ENCODE measurements around the gene DYRK2.

DYRK2 gene

GRCh38 chr12:67647181-67647798, 1.3 kb upstream of the DYRK2 start:
- H3K27me3 ChIP-seq (ENCODE audit: control insufficient read depth, insufficient read depth, low read length) = peaks cover 12% of the 10 kb centered on the region
- peak overlapping the region; percentile 94 for H3K4me3 ChIP-seq (ENCODE audit: low read length)
- peaks cover 2% of the 10 kb centered on the region for H3K36me3 ChIP-seq (ENCODE audit: control insufficient read depth, low read depth, low read length)
- H3K27ac ChIP-seq (ENCODE audit: low read length) = peak overlapping the region; percentile 36
- H3K9me3 ChIP-seq (ENCODE audit: control insufficient read depth, low read depth, low read length) = no peaks in the 10 kb centered on the region
- peaks cover 22% of the 10 kb centered on the region for H3K4me1 ChIP-seq (ENCODE audit: control insufficient read depth, low read depth, low read length)
- peak overlapping the region; percentile 91 for H3K9ac ChIP-seq (ENCODE audit: low read length)

GRCh38 chr12:67647799-67648520, 585 bp upstream of the DYRK2 start:
- Histone ChIP-seq H3K4me1 (ENCODE audit: control insufficient read depth, low read depth, low read length) (peaks cover 22% of the 10 kb centered on the region), H3K4me3 (ENCODE audit: low read length) (peak overlapping the region; percentile 94), H3K27me3 (ENCODE audit: control insufficient read depth, insufficient read depth, low read length) (peaks cover 12% of the 10 kb centered on the region), H3K27ac (ENCODE audit: low read length) (peak overlapping the region; percentile 64), H3K9ac (ENCODE audit: low read length) (peak overlapping the region; percentile 91), H3K9me3 (ENCODE audit: control insufficient read depth, low read depth, low read length) (no peaks in the 10 kb centered on the region), H3K36me3 (ENCODE audit: control insufficient read depth, low read depth, low read length) (peaks cover 2% of the 10 kb centered on the region)

GRCh38 chr12:67649261-67649569, 670 bp downstream of the DYRK2 start:
- Histone ChIP-seq H3K4me3 (ENCODE audit: low read length) (peak overlapping the region; percentile 90), H3K27ac (ENCODE audit: low read length) (no peak overlapping the region), H3K4me1 (ENCODE audit: control insufficient read depth, low read depth, low read length) (peaks cover 22% of the 10 kb centered on the region), H3K27me3 (ENCODE audit: control insufficient read depth, insufficient read depth, low read length) (peaks cover 12% of the 10 kb centered on the region), H3K9me3 (ENCODE audit: control insufficient read depth, low read depth, low read length) (no peaks in the 10 kb centered on the region), H3K36me3 (ENCODE audit: control insufficient read depth, low read depth, low read length) (peaks cover 7% of the 10 kb centered on the region), H3K9ac (ENCODE audit: low read length) (peak overlapping the region; percentile 88)

- peaks cover 12% of the 10 kb centered on the region for H3K27me3 ChIP-seq (ENCODE audit: control insufficient read depth, insufficient read depth, low read length)
- peak overlapping the region; percentile 88 for H3K9ac ChIP-seq (ENCODE audit: low read length)
- peaks cover 7% of the 10 kb centered on the region for H3K36me3 ChIP-seq (ENCODE audit: control insufficient read depth, low read depth, low read length)
- H3K4me3 ChIP-seq (ENCODE audit: low read length) = peak overlapping the region; percentile 90
- H3K27ac ChIP-seq (ENCODE audit: low read length) = no peak overlapping the region
- no peaks in the 10 kb centered on the region for H3K9me3 ChIP-seq (ENCODE audit: control insufficient read depth, low read depth, low read length)
- peaks cover 22% of the 10 kb centered on the region for H3K4me1 ChIP-seq (ENCODE audit: control insufficient read depth, low read depth, low read length)
Measured at GRCh38 chr12:67649570-67650387, 1.2 kb downstream of the DYRK2 start.

GRCh38 chr12:67650388-67651131, 2.0 kb downstream of the DYRK2 start:
- H3K27ac ChIP-seq (ENCODE audit: low read length) = no peak overlapping the region

GRCh38 chr12:67651132-67651695, 2.7 kb downstream of the DYRK2 start:
- no peak overlapping the region for H3K27ac ChIP-seq (ENCODE audit: low read length)
- H3K9ac ChIP-seq (ENCODE audit: low read length) = peak overlapping the region; percentile 13

More at GRCh38 chr12:67650388-67651131, 2.0 kb downstream of the DYRK2 start:
- Histone ChIP-seq H3K9ac (ENCODE audit: low read length) (peak overlapping the region; percentile 88), H3K36me3 (ENCODE audit: control insufficient read depth, low read depth, low read length) (peaks cover 7% of the 10 kb centered on the region), H3K9me3 (ENCODE audit: control insufficient read depth, low read depth, low read length) (no peaks in the 10 kb centered on the region), H3K4me1 (ENCODE audit: control insufficient read depth, low read depth, low read length) (peaks cover 22% of the 10 kb centered on the region), H3K27me3 (ENCODE audit: control insufficient read depth, insufficient read depth, low read length) (peaks cover 12% of the 10 kb centered on the region), H3K4me3 (ENCODE audit: low read length) (peak overlapping the region; percentile 90)

GRCh38 chr12:67655829-67656228, 7.3 kb downstream of the DYRK2 start:
- H3K36me3 ChIP-seq (ENCODE audit: control insufficient read depth, low read depth, low read length) = peaks cover 42% of the 10 kb centered on the region
- no peak overlapping the region for H3K9ac ChIP-seq (ENCODE audit: low read length)
- no peaks in the 10 kb centered on the region for H3K27me3 ChIP-seq (ENCODE audit: control insufficient read depth, insufficient read depth, low read length)
- peaks cover 9% of the 10 kb centered on the region for H3K4me1 ChIP-seq (ENCODE audit: control insufficient read depth, low read depth, low read length)
- no peak overlapping the region for H3K27ac ChIP-seq (ENCODE audit: low read length)
- no peak overlapping the region for H3K4me3 ChIP-seq (ENCODE audit: low read length)
- no peaks in the 10 kb centered on the region for H3K9me3 ChIP-seq (ENCODE audit: control insufficient read depth, low read depth, low read length)

More at GRCh38 chr12:67651132-67651695, 2.7 kb downstream of the DYRK2 start:
- H3K36me3 ChIP-seq (ENCODE audit: control insufficient read depth, low read depth, low read length) = peaks cover 7% of the 10 kb centered on the region
- peak overlapping the region; percentile 90 for H3K4me3 ChIP-seq (ENCODE audit: low read length)
- no peaks in the 10 kb centered on the region for H3K9me3 ChIP-seq (ENCODE audit: control insufficient read depth, low read depth, low read length)
- H3K4me1 ChIP-seq (ENCODE audit: control insufficient read depth, low read depth, low read length) = peaks cover 22% of the 10 kb centered on the region
- H3K27me3 ChIP-seq (ENCODE audit: control insufficient read depth, insufficient read depth, low read length) = peaks cover 12% of the 10 kb centered on the region

- H3K27ac ChIP-seq (ENCODE audit: low read length) = no peak overlapping the region
- no peak overlapping the region for H3K9ac ChIP-seq (ENCODE audit: low read length)
- no peak overlapping the region for H3K4me3 ChIP-seq (ENCODE audit: low read length)
- H3K4me1 ChIP-seq (ENCODE audit: control insufficient read depth, low read depth, low read length) = peaks cover 5% of the 10 kb centered on the region
- peaks cover 42% of the 10 kb centered on the region for H3K36me3 ChIP-seq (ENCODE audit: control insufficient read depth, low read depth, low read length)
- H3K27me3 ChIP-seq (ENCODE audit: control insufficient read depth, insufficient read depth, low read length) = no peaks in the 10 kb centered on the region
- no peaks in the 10 kb centered on the region for H3K9me3 ChIP-seq (ENCODE audit: control insufficient read depth, low read depth, low read length)
Measured at GRCh38 chr12:67656251-67656650, 7.7 kb downstream of the DYRK2 start.

- H3K9ac ChIP-seq (ENCODE audit: low read length) = no peak overlapping the region
- H3K9me3 ChIP-seq (ENCODE audit: control insufficient read depth, low read depth, low read length) = no peaks in the 10 kb centered on the region
- no peaks in the 10 kb centered on the region for H3K27me3 ChIP-seq (ENCODE audit: control insufficient read depth, insufficient read depth, low read length)
- peaks cover 36% of the 10 kb centered on the region for H3K36me3 ChIP-seq (ENCODE audit: control insufficient read depth, low read depth, low read length)
- H3K4me3 ChIP-seq (ENCODE audit: low read length) = no peak overlapping the region
- no peak overlapping the region for H3K27ac ChIP-seq (ENCODE audit: low read length)
- H3K4me1 ChIP-seq (ENCODE audit: control insufficient read depth, low read depth, low read length) = no peaks in the 10 kb centered on the region
Measured at GRCh38 chr12:67658486-67658885, 9.9 kb downstream of the DYRK2 start.

GRCh38 chr12:67659292-67659691, 10.7 kb downstream of the DYRK2 start:
- Histone ChIP-seq H3K36me3 (ENCODE audit: control insufficient read depth, low read depth, low read length) (peaks cover 35% of the 10 kb centered on the region), H3K9ac (ENCODE audit: low read length) (no peak overlapping the region), H3K4me3 (ENCODE audit: low read length) (no peak overlapping the region), H3K4me1 (ENCODE audit: control insufficient read depth, low read depth, low read length) (no peaks in the 10 kb centered on the region), H3K27me3 (ENCODE audit: control insufficient read depth, insufficient read depth, low read length) (no peaks in the 10 kb centered on the region), H3K9me3 (ENCODE audit: control insufficient read depth, low read depth, low read length) (no peaks in the 10 kb centered on the region), H3K27ac (ENCODE audit: low read length) (no peak overlapping the region)
